GM19463 (cell line): Measurements from ENCODE around the gene SLC24A3.
A peak's percentile ranks its signal among the peaks of the same experiment; 100 is the strongest.

Experiments used
- ATAC-seq: cut with Tn5 transposase; IDR thresholded peaks from one replicate; pipeline ENCODE4 v1.9.1; 2021; ENCODE audit warnings: mild to moderate bottlenecking, moderate library complexity; ENCODE audit not compliant: unreplicated experiment

SLC24A3 gene

DNA sequence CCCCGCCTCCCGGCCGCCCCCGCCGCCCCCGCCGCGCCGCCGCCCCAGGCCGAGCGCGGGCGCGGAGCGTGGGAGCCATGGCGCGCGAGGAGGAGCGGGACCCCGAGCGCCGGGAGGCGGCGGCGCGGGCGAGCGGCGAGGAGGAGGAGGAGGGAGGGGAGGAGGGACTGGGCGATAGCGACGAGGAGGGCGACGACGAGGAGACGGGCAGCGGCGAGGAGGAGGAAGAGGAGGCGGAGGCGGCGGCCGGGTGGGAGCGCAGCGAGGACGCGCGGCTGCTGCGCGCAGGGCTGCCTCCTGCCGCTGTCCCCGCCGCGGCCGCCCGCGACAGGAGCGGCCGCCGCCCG, at the start of gene SLC24A3:
Gene SLC24A3 (plus strand): TSS at position 174 of the 347 bp plus-strand sequence.
- ATAC-seq = no peak

GRCh38 chr20:19170148-19170547, 42.3 kb upstream of the SLC24A3 start:
- no peak for ATAC-seq

- no peak for ATAC-seq
Observed at GRCh38 chr20:19172637-19173036, 39.8 kb upstream of the SLC24A3 start.

DNA sequence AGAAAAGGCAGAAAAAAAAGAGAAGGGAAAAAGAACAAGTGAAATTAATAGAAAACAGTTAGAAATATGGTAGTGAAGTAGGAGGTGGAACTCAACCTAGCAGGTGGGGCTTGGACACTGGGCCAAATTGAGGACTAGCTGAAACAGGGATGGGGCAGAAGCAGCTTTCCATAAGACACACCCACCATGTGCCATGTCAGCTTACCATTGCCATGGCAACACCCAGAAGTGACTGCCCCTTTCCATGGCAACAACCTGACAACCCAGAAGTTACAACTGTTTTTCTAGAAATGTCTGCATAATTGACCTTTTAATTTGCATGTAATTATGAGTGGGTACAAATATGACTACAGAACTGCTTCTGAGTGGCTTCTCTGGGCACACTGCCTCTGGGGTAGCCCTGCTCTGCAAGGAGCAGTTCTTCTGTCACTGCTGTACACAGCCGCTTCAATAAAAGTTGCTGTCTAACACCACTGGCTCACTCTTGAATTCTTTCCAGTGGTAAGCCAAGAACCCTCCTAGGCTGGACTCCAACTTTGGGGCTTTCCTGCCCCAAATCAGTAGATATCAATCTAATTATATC, 35.9 kb upstream of the SLC24A3 start:
- ATAC-seq = no peak

DNA sequence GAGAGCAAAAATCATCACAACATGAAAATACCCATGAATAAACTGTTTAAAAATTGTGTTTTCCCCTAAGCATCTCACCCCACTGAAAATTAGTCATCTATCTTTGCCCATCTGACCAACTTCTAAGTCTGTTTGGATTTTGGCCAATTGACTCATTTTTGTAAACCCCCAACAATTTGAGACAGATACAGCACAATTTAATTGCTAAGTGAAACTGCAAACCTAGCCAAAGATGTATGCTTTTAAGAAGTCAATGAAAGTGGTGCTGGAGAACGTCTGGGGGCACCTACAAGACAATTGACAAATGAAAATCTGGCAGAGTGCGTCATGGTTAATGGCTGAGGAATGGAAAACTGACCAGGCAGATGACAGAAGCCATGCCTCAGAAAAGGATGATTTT, 30.9 kb upstream of the SLC24A3 start:
- no peak for ATAC-seq

DNA sequence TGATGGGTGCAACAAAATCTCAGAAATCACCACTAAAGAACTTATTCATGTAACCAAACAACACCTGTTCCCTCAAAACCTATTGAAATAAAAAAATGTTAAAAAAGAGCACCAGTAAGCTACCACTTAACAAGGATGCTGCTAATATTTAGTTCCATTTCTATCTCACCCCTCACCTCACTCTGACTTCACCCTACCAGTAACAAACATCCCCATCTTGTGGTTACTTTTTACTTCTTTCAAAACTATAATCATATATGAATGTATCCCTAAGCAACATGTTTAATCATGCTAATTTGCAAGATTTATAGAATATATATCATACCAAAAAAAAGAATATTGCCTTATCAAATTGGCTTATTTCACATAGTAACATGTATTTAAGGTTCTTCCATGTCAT, 27.4 kb upstream of the SLC24A3 start:
- no peak for ATAC-seq

GRCh38 chr20:19193349-19193748, 19.1 kb upstream of the SLC24A3 start:
- ATAC-seq = no peak

DNA sequence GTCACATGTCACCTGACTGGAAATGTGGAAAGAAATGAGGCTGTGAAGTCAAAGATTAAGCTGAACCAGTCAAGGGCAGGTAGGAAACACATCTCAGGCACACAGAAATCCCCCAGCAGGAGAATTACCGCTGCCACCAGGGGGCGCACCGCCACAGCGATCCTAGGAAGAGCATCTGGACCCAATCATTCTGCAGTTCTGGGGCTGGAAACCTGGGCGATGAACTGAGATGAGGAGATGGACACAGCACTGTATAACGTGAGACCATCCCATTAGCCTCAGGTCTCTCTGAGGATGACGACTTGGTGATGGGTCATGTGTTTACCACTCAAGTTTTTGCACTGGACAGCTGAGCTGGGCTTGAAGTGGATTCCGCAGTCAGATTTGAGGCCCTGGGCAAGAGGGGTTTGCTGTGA, 6.5 kb upstream of the SLC24A3 start:
- peak; percentile 47 for ATAC-seq

GRCh38 chr20:19207541-19207940, 4.9 kb upstream of the SLC24A3 start:
- no peak for ATAC-seq

GRCh38 chr20:19210391-19211155, 1.9 kb upstream of the SLC24A3 start:
- ATAC-seq = no peak

GRCh38 chr20:19211252-19211651, 1.2 kb upstream of the SLC24A3 start:
- ATAC-seq = no peak

GRCh38 chr20:19211661-19212468, 577 bp upstream of the SLC24A3 start:
- no peak for ATAC-seq

DNA sequence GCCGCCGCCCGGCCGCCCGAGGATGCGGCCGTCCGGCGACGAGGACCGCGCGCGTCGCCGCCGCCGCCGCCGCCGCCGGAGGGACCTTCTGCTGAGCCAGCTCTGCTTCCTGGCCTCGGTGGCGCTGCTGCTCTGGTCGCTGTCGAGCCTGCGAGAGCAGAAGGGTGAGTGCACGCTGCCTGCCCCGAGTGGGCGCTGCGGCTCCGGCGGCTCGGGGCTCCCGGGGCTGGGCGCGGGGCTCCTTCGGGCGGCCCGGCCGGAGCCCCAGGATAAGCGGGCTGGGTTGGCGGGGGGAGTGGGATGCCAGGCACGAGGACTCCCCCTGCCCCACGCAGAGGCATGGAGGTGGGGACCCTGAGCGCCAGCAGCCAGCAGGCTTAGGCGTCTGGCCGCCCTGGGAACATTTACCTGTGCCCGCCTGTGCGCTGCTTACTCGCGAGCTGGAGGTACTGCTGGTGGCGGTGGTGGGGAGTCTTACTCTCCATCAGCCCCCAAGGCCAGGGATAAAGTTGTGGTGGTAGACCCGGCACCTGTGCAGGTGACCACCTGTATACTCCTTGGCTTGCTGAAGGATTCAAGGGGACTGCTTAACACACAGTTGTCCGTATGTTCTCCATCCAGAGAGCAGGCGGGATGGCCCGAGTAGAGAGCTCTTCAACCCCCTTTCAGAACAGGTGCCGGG, 520 bp downstream of the SLC24A3 start:
- ATAC-seq = no peak

DNA sequence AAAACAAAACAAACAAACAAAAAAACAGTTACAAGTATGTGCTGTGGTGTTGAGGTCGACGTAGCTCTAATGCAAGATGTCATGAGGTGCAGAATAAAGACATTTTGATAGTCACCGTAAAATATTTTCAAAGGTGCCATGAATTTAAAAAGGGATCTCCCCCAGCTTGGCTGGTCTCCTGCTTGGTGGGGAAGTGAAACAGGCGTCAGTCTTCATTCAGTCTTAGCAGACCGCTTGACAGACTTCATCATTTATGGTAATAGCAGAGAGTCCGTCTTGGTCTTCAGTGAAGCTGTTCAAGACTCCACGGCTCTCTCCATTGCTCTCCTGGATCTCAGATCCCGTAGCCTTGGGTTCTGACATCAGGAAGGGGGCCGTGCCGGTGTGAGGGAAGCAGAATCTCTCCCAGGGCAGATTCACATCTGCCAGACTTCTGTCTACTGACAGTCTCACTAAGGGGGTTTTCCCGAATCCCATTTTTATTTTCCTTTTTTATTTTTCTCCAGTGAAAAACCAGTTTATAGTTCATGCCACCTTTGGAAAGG, 1.6 kb downstream of the SLC24A3 start:
- no peak for ATAC-seq

DNA sequence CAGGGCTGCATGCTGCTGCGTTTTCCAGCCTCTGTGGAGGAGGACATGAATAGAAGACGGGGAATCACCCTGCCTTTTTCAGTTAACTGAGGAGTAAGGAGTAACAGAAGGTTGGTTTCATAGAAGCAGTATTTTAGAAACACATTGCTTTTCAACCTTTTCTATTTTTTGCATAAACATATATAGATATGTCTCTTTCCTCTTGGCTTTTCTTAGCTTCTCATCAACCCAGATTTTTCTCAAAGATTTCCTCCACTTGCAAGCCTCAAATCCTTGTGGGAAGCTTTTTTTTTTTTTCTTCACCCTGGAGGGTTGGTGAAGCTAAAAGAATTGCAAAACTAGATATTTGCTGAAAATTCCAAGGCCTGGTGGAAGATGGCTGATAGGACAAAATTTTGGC, 6.0 kb downstream of the SLC24A3 start:
- ATAC-seq = no peak

DNA sequence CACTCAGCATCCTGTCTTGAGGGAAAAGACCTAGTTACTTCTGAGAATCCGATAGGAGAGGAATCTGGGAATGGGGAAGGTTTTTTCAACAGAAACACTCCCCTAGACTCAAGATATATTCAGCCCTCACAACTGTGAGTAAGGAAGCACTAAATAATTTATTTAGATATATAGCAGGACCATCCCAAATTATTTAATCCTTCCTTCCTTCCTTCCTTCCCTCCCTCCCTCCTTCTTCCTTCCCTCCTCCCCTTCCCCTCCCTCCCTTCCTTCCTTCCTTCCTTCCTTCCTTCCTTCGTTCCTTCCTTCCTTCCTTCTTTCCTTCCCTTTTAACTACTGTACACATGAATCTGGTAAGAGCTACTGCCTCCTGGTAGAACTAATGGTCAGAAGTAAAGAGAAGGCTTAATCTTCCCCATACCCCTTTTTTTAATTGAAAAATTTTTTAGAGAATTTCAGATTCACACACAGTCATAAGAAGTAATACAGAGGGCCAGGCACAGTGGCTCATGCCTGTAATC, 10.1 kb downstream of the SLC24A3 start:
- no peak for ATAC-seq

- ATAC-seq = no peak
Observed at GRCh38 chr20:19223640-19224039, 11.2 kb downstream of the SLC24A3 start.

- no peak for ATAC-seq
Observed at GRCh38 chr20:19231359-19232035, 19.1 kb downstream of the SLC24A3 start.

- no peak for ATAC-seq
Observed at GRCh38 chr20:19232997-19233794, 20.8 kb downstream of the SLC24A3 start.
